Stimulated activated CD4-positive, alpha-beta T cell treated with anti-CD3 and anti-CD28 coated beads, Interleukin-1b, Interleukin-23, amount 100 ng/mL, for 4 hours (primary cell): ENCODE results near the gene SIRT7.

Source experiments
- DNase-seq, 2 donors: peaks; one replicate each; pipeline ENCODE4 v3.0.0-alpha.2; 2020; ENCODE audit warnings: low read depth in 2 of 2

SIRT7 gene

GRCh38 chr17:81885869-81886548 lies 32.0 kb downstream of the SIRT7 start:
- DNase-seq = no peak

GRCh38 chr17:81885454-81885853 lies 32.5 kb downstream of the SIRT7 start:
- DNase-seq = no peak

DNA sequence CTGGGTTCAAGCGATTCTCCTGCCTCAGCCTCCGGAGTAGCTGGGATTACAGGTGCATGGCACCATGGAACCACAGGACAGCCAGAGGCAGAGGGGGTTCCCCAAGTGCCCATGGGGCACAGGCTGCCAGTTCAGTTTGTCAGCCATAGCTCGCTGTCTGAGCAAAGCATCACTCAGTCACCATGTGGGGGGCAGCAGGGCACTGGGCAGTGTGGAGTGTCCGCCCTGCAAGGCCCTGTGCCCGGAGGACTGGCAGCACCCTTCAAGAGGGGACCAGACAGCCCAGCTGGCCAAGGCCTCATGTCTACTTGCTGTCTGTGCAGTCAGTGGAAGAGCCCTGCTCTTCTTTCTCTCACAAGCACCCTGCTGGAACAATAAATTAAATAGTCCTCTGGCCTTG lies 33.0 kb downstream of the SIRT7 start:
- DNase-seq = no peak

DNA sequence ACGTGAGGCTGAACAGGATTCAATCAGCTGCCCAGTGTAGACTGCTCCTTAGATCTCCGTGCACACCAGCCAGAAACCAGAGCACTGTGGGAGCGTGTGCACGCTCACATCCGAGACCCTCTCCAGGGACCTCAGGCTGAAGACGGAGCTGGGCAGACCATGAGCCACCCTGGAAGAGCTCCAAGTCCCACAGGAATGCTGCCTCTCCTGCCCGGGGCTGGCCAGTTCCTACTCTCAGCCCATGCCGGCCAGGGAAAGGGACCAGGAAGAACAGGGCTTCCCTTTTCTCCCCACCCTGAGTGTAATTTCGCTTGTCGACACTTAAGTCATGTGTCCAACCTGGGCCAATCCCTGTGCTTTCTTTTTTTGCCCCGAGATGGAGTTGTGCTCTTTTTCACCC lies 33.5 kb downstream of the SIRT7 start:
- no peak for DNase-seq

DNA sequence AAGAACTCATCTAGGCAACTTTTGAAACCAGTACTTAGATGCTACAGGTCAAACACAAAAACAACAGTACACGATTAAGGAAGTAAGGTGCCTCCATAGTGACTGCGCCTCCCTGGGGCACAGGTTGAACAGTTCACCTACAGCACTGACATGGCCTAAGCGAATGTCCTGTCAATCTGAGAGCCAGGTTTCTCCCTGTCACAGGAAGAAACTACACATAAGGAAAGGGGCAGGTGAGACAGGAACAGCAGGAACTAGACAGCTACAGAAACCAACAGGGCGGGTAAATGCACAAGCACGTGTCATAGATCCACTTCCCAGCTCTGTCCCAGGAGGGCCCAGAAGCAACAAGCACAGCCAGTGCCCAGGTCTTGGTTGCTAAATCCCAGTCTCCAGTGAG lies 38.9 kb downstream of the SIRT7 start:
- no peak for DNase-seq

GRCh38 chr17:81878294-81878693 lies 39.7 kb downstream of the SIRT7 start:
- no peak for DNase-seq

GRCh38 chr17:81877569-81877968 lies 40.4 kb downstream of the SIRT7 start:
- no peak for DNase-seq

DNA sequence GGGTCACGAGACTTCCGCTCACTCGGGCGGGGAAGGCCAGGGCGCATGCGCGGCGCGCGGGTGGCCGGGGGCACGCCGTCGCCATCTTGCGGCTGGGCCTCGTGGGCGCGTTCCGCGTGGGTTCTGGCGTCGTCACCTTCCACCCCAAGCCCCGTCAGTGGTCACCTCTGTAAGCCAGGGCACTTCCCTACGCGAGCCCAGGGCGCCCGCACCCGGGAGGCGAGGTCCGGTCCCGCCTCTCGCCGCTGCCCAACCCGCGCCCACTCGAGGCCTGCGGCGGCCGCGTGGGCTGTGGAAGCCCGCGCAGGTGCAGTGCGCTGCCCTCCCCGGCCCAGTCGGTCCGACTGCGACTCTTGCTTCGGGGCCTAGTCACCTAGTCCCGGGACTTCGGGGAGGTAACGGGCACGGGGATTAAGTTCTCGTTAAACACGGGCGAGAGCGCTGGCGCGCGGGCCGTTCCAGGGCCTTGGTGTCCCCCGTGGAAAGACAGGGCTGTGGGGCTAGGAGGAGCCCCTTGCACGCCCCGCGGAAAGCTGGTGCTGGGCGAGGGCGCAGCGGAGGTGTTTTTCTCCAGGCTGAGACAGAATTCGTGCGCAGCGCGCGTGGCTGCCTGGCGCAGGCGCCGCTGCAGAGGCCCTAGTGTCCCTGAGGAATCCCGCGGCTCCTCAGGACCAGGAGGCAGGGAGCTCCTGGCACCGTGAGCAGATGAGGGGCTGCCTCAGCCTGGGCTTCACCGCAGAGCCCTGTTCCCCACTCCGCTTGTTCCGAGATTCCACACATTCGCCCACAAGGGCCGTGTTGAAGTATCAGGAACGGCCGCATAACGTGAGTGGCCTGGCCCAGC lies 46.4 kb downstream of the SIRT7 start:
- peak; percentile 96 to 97 for DNase-seq

- DNase-seq = no peak
Measured at GRCh38 chr17:81870981-81871386, 47.0 kb downstream of the SIRT7 start, which contains the start of gene ARHGDIA. TSS of gene ARHGDIA (minus strand) at chr17:81871337. CDS start at chr17:81869930, 1,407 bp downstream.

GRCh38 chr17:81870131-81870980 lies 47.6 kb downstream of the SIRT7 start:
- DNase-seq = peak in 1 of 2 donors; percentile 39

DNA sequence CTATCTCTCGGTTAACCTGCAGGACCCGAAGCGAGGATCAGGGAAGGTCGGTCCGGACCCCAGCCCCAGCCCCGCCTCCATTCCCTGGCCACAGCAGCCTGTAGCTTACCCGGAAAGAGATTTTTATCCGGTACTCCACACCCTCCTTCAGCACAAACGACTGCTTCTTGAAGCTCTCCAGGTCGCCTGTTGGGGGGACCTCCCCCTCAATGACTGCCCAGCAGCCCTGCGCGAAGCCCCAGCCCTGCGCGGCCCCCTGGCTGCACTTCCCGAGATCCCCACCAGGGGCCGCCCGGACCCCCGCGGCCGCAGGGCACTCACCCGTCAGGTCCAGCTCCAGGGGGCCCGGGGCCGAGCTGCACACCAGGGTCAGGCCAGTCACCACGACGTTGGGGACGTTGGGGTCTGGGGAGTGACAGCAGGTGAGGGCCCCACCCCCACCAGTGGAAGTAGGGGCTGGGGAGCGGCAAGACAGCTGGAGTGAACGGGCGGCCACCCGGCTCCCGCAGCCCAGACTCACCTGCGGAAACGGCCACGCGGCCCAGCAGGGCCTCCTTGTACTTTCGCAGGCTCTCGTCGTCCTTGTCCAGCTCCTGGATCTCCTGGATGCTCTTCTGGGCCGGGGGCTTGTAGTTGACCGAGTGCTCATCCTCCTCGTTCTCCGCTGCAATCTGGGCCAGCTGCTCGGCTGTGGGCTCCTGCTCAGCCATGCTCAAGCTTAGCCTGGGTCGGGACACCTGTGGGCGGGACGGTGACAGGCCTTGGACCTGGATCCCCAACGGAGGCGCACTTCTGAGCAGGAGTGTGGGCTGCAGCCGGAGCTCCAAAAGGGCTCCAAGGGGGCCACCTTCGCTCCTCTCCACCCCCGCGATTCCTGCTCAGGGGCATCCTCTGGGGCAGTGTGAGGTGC lies 48.5 kb downstream of the SIRT7 start:
- DNase-seq = peak in 1 of 2 donors; percentile 43

DNA sequence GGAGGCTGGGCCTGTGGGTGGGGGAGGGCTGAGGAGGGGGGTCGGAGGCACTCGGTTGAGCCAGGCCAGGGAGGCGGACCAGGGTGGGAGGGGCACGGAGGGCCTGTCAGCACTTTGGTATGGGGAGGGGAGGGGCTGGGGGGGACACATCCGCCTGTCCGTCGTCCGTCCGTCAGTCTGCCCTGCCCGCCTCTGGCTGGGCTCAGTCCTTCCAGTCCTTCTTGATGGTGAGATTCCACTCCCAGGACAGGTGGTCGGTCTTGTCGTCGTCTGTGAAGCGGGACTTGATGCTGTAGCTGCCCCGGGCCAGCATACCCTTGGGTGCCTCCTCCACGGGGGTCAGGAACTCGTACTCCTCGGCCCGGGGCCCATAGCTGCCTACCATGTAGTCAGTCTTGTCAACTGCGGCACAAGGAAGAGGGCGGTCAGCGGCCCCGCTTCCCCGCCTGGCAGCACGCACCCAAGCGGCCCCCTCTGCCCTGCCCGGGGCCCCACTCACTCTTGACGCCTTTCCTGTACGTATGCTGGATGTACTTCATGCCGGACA lies 49.2 kb downstream of the SIRT7 start:
- no peak for DNase-seq

- DNase-seq = no peak
Measured at GRCh38 chr17:81867991-81868673, 49.8 kb downstream of the SIRT7 start.

- peak in 1 of 2 donors; percentile 27 for DNase-seq
Measured at GRCh38 chr17:81867170-81867990, 50.6 kb downstream of the SIRT7 start.

- no peak for DNase-seq
Measured at GRCh38 chr17:81866440-81867169, 51.4 kb downstream of the SIRT7 start.

DNA sequence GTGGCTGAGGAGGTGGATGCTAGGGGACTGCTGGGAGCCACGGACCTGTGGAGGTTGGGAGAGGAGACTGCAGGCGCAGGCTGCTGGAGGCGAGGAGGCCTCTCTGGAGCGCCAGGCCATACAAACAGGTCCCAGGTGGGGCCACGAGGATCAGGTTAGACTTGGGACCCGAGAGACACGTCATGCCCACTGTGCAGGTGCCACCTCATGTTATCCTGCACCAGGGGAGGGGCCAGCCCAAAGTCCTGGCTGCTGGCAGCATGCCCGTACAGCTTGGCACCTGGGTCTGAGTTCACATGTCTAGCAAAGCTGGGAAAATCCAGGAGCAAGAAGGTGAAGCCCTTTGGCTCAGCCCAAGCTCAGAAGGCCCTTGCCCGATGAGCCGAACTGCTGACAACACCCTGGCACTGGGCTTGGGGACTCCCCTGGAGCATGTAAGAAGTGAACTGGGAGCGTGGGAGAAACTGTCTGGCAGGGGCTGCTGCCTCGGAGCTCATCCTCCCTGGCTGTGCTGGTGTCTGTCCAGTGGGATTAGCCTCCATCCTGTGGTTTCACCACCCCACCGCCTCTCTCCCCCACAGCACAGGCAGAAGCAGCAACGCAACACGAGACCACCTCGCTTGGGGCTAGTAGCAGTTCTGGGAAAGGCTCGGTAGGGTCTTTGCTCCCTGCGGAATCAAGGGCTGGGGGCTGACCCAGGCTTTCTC lies 52.1 kb downstream of the SIRT7 start:
- DNase-seq = no peak

DNA sequence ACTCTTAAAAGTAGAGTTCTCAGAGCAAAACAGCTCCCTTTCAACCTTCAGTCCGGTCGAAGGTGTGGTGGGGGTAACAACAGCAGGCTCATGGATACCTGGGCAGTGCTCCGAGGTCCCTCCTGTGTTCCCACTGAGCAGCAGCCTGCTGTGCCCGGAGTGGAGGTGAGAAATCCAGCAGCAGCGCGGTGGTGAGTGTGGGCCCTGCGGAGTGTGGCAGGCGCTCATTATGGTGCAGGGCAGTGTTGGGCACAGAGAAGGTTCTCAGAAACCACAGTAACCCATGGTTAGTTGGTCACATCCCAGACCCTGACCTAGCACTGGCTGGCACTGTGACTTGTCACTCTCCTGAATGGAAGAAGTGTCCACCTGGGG lies 52.6 kb downstream of the SIRT7 start:
- no peak for DNase-seq
